Measurements from ENCODE around the gene KCNT2.

GRCh38 chr1:196488579-196488978 is 119.7 kb downstream of the KCNT2 start:
- TF ChIP-seq POLR2AphosphoS5 (IDR thresholded peaks at IDR 0.05) (no peak), POLR2A (IDR thresholded peaks at IDR 0.05) (no peak), CTCF (IDR thresholded peaks at IDR 0.05) (no peak)
